ENCODE data around the gene ABTB1.

DNA sequence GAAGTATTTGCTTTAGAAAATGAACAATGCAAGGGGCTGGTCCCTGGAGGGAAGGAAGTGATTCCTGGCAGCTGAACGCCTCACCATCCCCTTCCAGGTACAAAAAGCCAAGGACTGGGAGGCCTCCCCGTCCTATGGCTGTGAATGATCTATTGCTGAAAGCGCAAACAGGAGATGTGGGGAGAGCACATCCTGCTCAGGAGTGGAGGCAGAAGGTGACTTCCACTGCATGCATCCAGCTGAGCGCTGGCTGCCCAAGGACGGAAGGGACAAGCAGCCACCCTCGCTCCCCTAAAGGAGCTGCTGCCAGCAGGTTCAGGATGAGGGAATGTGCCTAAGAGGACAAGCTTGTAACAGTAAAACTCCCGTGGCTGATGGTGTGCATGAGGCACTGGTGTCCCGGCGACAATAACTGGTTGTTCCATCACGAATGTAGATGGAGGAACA is 41.4 kb downstream of the ABTB1 start:
- TF ChIP-seq SPI1 (IDR thresholded peaks at IDR 0.05; ENCODE audit: low read depth, low read length) (no peak), POLR2A (IDR thresholded peaks at IDR 0.05; ENCODE audit: low read depth, low read length) (no peak), POLR2AphosphoS5 (IDR thresholded peaks at IDR 0.05; ENCODE audit: low read depth, low read length) (no peak)

Data from GM12891 (cell line).